SW480 (cell line): ENCODE data around the gene SATB2.

Source experiments
- DNase-seq: peaks from one replicate; pipeline ENCODE4 v3.0.0-alpha.2; 2016; ENCODE audit warnings: low spot score

The SATB2 gene

DNA sequence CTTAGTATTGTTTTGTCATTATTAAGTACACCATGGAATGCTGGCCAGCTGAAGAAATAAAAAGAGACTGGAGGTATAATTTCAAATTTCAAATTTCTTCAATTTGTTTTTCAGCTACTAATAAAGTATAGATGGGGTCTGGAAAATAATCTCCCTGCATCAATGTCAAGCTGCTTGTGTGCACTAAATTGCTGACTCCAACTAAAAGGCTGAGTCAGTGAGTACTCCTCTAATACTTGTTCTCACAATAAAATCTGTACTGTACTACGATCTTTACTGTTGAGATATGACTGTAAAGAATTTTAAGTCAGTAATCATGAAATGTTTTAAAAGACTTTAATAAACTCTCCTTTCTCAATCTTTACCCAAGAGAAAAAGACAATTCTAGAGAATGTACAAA lies 131.9 kb downstream of the SATB2 start:
- DNase-seq = no peak

- DNase-seq = no peak
Observed at GRCh38 chr2:199322151-199322550, 135.6 kb downstream of the SATB2 start.

DNA sequence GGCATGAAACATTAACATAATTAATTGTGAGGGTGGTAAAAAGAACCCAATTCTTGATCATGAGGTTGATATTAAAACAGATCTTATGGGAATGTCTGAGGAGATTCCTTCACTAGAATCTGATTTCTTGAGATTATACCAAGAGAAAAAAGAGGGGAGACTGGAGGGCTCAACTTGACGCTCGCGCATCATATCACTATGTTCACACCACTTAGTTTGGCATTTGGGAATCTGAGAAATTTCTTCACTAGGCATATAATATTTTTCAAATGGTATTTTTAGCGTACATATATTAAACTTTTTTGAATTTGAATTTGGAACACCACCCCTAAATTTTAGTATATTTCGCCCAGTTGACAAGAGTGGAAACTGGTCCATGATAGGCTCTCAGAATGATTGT lies 140.1 kb downstream of the SATB2 start:
- DNase-seq = no peak

- no peak for DNase-seq
Observed at GRCh38 chr2:199316851-199317250, 140.9 kb downstream of the SATB2 start.

DNA sequence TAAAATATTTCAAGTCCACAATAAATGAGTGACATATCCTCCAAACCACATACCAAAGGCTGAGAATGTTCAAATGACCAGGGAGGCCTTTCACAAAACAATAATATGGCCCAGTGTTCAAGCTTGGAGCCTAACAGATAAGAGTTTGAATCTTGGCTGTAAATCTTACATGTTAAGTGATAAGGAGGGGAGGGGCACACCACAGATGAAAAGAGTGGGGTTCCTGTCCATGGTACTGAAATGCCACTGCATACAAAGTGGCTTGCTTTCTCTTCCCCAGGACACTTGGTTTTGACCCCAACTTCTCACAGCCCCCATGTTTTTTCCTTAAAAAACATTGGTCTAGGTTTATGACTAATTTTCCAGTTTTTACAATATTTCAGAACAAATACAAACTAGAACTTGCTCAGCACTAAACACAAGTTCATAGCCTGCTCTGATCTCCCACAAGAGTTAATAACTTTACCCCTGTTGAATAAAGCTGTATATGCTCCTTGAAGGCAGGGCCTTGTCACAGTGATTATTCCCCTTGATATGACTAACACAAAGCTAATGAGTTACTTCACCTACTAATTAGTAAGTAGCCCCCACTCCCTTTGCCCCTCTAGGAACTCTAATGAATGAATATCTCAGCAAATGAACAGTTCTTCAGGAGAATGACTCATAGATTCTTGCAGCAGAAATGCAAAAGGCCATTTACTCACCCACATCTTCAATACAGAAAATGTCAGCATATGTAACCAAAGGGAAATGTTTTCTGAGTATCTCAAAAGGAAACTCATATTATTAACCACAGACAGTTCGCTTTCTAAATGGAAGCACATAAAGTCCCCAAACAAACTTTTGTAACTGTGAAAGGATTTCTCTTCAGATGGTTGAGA lies 142.2 kb downstream of the SATB2 start:
- peak; percentile 5 for DNase-seq

GRCh38 chr2:199312931-199313330 lies 144.8 kb downstream of the SATB2 start:
- DNase-seq = no peak

DNA sequence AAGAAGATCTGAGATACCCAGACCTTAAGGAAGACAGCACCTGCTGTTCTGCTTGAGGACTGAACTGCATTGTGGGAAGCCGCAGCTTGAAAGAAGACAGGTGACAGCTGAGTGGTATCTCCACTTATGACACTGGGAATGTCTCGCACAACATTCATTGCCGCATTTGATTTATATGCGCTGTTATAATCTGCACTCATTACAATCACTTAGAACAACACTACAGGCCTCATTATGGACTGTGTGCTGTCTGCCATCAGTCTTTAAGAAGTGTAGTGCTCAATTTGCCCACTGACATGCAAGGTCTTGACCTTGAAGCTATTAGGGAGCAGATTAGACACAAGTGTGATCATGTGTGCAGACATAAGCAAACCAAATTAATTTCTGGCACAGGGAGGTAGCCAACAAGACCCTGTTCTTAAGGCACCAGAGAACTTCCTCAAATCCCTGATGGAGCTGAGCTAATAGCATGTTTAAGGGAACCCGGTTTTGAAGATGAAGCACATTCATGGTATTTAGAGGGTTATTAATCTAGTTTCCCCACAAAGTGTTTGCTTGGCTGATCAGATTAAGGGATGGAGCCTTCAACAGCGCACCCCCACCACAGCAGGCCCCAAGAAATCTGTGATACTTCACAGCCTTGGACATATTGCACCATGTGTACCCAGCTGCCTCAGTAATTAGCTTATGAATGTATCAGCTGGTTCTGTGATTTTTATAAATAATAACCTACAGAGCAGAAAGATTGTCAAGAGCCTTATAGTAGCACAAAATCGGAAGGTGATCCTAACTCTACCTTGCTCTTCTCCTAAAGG lies 146.8 kb downstream of the SATB2 start:
- no peak for DNase-seq

- DNase-seq = no peak
Observed at GRCh38 chr2:199309973-199310372, 147.8 kb downstream of the SATB2 start.

DNA sequence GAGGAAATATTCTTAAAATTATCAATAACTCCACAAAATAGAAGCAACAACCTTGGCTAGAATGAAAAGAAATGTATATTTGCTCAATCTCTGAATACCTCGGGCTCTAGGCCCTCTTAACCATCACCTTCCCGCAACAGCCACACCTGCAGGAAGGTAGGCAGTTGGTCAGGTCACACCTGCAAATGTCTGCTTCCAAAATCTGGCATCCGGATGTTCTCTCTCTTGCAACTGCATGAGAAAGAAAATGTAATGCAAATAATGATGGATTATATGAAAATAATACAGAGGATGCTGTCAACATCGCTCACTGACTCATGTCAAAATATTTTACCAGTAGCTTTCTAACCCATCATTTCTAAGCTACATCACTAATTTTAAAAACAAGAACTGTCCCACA lies 148.3 kb downstream of the SATB2 start:
- no peak for DNase-seq

GRCh38 chr2:199308567-199308966 lies 149.2 kb downstream of the SATB2 start:
- no peak for DNase-seq

DNA sequence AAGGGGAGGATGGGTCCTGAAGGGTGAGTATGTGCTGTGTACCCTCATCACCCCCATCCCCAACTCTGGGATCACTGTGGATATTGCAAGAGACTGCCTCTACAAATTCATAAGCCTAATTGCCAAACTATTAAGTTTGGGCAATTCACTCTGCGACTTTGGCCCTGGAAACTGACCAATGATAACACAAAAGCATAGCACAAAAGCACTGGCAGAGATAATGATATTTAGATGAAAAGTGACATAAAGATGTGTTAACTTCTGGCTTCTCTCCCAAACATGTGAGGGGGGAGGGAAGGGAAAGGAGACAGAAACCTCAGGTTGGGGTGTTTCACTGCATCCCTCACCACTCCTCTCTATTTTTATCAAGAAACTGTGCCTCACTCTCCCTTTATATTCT lies 150.3 kb downstream of the SATB2 start:
- no peak for DNase-seq

GRCh38 chr2:199306116-199306515 lies 151.6 kb downstream of the SATB2 start:
- DNase-seq = no peak

GRCh38 chr2:199303728-199304177 lies 154.0 kb downstream of the SATB2 start:
- DNase-seq = no peak

DNA sequence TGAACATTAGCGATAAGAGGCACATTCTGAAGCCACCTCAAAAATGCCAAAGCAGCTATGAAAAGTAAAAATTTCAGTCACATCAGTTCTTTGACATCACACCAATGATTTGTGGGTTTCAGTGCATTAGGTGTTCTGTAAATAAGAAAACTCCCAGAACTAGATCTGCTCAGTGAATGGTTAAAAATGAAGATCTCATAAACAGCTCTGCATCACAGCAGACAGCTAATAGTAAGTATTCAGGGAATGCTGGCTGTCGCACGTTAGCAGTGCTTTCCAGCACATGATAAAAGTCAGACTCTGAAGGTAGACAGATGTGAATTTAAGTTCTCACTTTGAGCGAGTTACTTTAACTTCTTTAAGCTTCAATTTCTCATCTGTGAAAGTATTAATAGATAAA lies 154.9 kb downstream of the SATB2 start:
- DNase-seq = no peak

GRCh38 chr2:199288424-199288823 lies 169.3 kb downstream of the SATB2 start:
- DNase-seq = no peak

DNA sequence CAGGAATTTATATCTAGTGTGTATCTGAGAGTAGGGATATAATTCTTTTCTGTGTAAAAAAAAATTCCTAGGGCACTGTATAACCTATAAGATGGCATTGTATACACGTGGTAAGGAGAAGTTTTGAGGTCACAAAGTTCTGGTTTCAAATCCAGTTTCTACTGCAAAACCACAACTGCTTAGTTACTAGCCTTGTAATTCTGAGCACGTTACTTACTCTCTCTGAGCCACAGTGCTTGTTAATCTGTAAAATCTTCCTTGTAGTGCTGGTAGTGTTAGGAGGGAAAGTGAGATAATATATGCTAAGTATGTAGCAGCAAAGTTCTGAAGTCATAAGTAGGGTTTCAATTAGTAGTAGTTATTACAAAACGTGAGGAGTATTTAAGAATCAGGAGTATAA lies 175.4 kb downstream of the SATB2 start:
- no peak for DNase-seq

DNA sequence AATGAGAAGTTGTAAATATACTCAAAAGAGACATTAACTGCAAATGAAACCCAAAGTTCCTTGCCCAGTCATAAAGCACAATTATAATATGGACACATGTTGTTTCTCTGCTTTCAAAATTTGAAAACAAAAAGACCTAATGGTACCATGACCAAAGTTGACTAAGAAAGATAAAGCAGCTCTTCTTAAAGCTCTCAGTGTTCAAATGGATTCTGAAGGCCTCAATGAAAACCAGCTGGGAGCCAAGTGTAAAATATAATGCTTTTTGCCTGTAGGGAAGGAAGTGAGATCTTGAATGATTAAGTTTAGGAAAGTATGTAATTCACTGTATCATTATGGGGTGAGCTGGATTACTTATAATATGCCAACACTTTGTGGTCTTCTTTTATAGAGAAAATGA lies 178.6 kb downstream of the SATB2 start:
- no peak for DNase-seq

GRCh38 chr2:199278099-199278498 lies 179.6 kb downstream of the SATB2 start:
- DNase-seq = peak; percentile 24

- DNase-seq = no peak
Observed at GRCh38 chr2:199273042-199273511, 184.7 kb downstream of the SATB2 start.

GRCh38 chr2:199261936-199262335 lies 195.8 kb downstream of the SATB2 start:
- no peak for DNase-seq

DNA sequence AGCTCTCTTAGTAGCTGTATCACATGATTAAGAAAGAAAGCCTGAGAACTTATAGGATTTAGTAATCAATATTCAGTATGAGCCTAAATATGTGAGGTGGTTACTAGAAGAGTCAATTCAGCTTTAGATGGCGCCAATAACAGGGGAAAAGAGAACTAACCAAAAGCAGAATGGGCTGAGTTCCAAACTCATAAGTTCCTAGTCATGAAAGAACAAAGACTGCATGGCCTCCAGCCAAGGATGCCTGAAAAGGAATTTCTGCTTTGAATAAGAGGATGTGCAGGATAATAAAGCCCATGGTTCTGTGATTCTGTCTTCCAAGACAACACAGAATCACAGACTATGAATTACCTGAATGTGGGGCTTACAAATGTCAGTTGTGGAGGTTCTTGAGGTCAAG lies 196.5 kb downstream of the SATB2 start:
- no peak for DNase-seq

DNA sequence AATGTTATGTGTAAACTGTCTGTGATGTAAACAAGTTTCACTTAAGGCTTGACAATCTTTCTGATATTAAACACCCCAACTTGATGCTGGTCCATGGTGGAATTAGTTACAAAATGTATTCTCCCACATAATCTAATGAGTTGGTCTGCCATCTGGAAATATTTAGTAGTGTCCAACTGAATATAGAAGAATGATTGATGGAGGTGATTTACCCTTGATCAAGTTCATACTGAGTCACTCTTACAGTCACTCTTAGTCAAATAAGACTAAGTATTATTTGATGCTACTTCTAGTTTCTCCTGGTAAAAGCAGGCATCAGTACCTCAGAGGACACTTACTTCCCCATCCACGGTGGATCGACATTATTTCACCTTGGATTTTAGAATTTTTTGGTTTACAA lies 198.1 kb downstream of the SATB2 start:
- no peak for DNase-seq

GRCh38 chr2:199258291-199258690 lies 199.4 kb downstream of the SATB2 start:
- DNase-seq = no peak
